RWPE1 (cell line): ENCODE measurements around the gene CYP2W1.
"Not testable (repeated sequence)": the region's sequence is repeated elsewhere in the genome, so short reads cannot be mapped to it uniquely, and the experiment has no call there.

Source experiments
- CTCF ChIA-PET: fragments of 350-600 bp; sonication (Branson Sonifier 250); formaldehyde crosslinking; extraction: SDS; loops from one replicate; lab custom pipeline; 2021; lab: Yijun Ruan, JAX
- POLR2A ChIA-PET: fragments of 400-600 bp; formaldehyde crosslinking; extraction: SDS; loops from one replicate; lab custom pipeline; 2020; ENCODE audit warnings: antibody characterized with exemption; ENCODE audit not compliant: low non-redundant PET; lab: Yijun Ruan, JAX
- DNase-seq: peaks from one replicate; pipeline ENCODE4 v3.0.0; 2012; ENCODE audit warnings: low spot score
- H3K27ac ChIP-seq: fragments of 450-650 bp; 2 replicates; pipeline ENCODE4 v1.5.1; 2017
- CTCF ChIP-seq: fragments of 450-650 bp; conservative IDR thresholded peaks from 2 replicates; pipeline ENCODE4 v1.5.1; 2017; ENCODE audit warnings: low read depth, mild to moderate bottlenecking

Gene CYP2W1

GRCh38 chr7:957418-958220, 25.4 kb upstream of the CYP2W1 start:
- TF ChIP-seq CTCF, result no peak
- no peak for DNase-seq
- no peak overlapping the region for H3K27ac ChIP-seq
- ChIA-PET CTCF (interaction anchor here (1.0 to 1.8 kb wide), 2 partner anchors 47 to 49 kb away, joined by 4 to 6 read pairs; no protein-coding TSS in a partner anchor), POLR2A (no interaction called here)

- ChIA-PET CTCF (interaction anchor here (1.0 to 1.8 kb wide), 2 partner anchors 48 to 50 kb away, joined by 4 to 6 read pairs; no protein-coding TSS in a partner anchor), POLR2A (no interaction called here)
- H3K27ac ChIP-seq, result no peak overlapping the region
- no peak for TF ChIP-seq CTCF
- no peak for DNase-seq
These were observed 24.5 kb upstream of the CYP2W1 start for GRCh38 chr7:958221-959200.

- CTCF ChIA-PET, result interaction anchor here (0.6 kb wide), 2 partner anchors 33 to 681 kb away, joined by 3 to 4 read pairs; no protein-coding TSS in a partner anchor
- TF ChIP-seq CTCF, result no peak
- POLR2A ChIA-PET, result no interaction called here
- no peak overlapping the region for H3K27ac ChIP-seq
- DNase-seq, result no peak
These were observed 23.7 kb upstream of the CYP2W1 start for GRCh38 chr7:959271-959670.

GRCh38 chr7:959740-960139, 23.2 kb upstream of the CYP2W1 start:
- DNase-seq, H3K27ac ChIP-seq: not testable (repeated sequence)
- ChIA-PET POLR2A (interaction anchor here (0.7 kb wide), 1 partner anchor 15 kb away, joined by 4 read pairs; no protein-coding TSS in a partner anchor), CTCF (interaction anchor here (0.6 kb wide), 2 partner anchors 33 to 680 kb away, joined by 3 to 4 read pairs; no protein-coding TSS in a partner anchor)

- no peak for TF ChIP-seq CTCF
- H3K27ac ChIP-seq, result no peak overlapping the region
- POLR2A ChIA-PET, result interaction anchor here (0.7 kb wide), 1 partner anchor 14 kb away, joined by 4 read pairs; no protein-coding TSS in a partner anchor
- CTCF ChIA-PET, result interaction anchor here (0.6 kb wide), 1 partner anchor 32 kb away, joined by 4 read pairs; no protein-coding TSS in a partner anchor
- no peak for DNase-seq
These were observed 22.6 kb upstream of the CYP2W1 start for GRCh38 chr7:960269-960871.

GRCh38 chr7:960972-961371, 22.0 kb upstream of the CYP2W1 start:
- DNase-seq, CTCF ChIA-PET, H3K27ac ChIP-seq, POLR2A ChIA-PET: not testable (repeated sequence)
